Gastroesophageal sphincter (tissue), 3 donors: ENCODE data around the gene ERP44.

ENCODE experiments used
- CTCF ChIP-seq, 4 experiments: fragments of 200-600 bp in 2 of 4; fragments of 450-650 bp in 2 of 4; sonication (generic) in 1 of 4; IDR thresholded peaks; one replicate each; pipeline ENCODE4 v1.5.1; 2017 to 2019; ENCODE audit warnings: antibody characterized with exemption in 4 of 4, mild to moderate bottlenecking in 2 of 4, moderate library complexity in 2 of 4
- EP300 ChIP-seq: sonication (generic); formaldehyde crosslinking; IDR thresholded peaks from one replicate; pipeline ENCODE4 v1.6.1; 2017; ENCODE audit warnings: antibody characterized with exemption, mild to moderate bottlenecking
- POLR2A ChIP-seq, 2 donors: fragments of 450-650 bp; IDR thresholded peaks; one replicate each; pipeline ENCODE4 v1.6.1; 2017; ENCODE audit warnings: antibody characterized with exemption in 2 of 2, mild to moderate bottlenecking in 2 of 2, moderate library complexity in 1 of 2

GRCh38 chr9:100099722-100100042 lies 882 bp upstream of the ERP44 start:
- TF ChIP-seq EP300 (no peak), POLR2A (IDR thresholded peaks at IDR 0.05) (no peak), CTCF (IDR thresholded peaks at IDR 0.05) (no peak)
